Common myeloid progenitor, CD34-positive (primary cell): ENCODE results near the gene ZFYVE9.

Experiments used
- CTCF ChIA-PET: fragments of 350-600 bp; sonication (Branson Sonifier 250); formaldehyde crosslinking; loops from one replicate; lab custom pipeline; 2021; ENCODE audit warnings: antibody characterized with exemption; lab: Charles Lee
- POLR2A ChIA-PET: fragments of 350-600 bp; sonication (Branson Sonifier 250); formaldehyde crosslinking; loops from one replicate; lab custom pipeline; 2021; ENCODE audit warnings: antibody characterized with exemption; lab: Charles Lee
- DNase-seq, 3 donors: peaks; one replicate each; pipeline versions ENCODE4 v3.0.0 to v3.0.0-alpha.2; 2013
- H3K27ac ChIP-seq, 2 experiments: 1 replicate in 1 of 2; 2 replicates in 1 of 2; pipeline ENCODE4 v1.7.0; 2013; ENCODE audit warnings: inconsistent platforms in 2 of 2, low read length in 2 of 2, mild to moderate bottlenecking in 2 of 2, low read depth in 1 of 2, moderate library complexity in 1 of 2; ENCODE audit not compliant: severe bottlenecking in 2 of 2, insufficient read depth in 1 of 2, poor library complexity in 1 of 2
- H3K27me3 ChIP-seq, 5 experiments: replicated peaks in 2 of 5; 1 replicate in 3 of 5; 2 replicates in 2 of 5; pipeline versions ENCODE4 v1.6.1 to v1.7.0; 2013; ENCODE audit warnings: low read length in 4 of 5, mild to moderate bottlenecking in 2 of 5, moderate library complexity in 2 of 5, inconsistent platforms in 1 of 5; ENCODE audit not compliant: insufficient read depth in 5 of 5, control insufficient read depth in 4 of 5
- H3K36me3 ChIP-seq, 4 experiments: 1 replicate in 2 of 4; 2 replicates in 2 of 4; pipeline versions ENCODE4 v1.6.1 to v1.7.0; 2013; ENCODE audit warnings: low read length in 3 of 4, control low read depth in 1 of 4, mild to moderate bottlenecking in 1 of 4; ENCODE audit not compliant: control insufficient read depth in 4 of 4, insufficient read depth in 4 of 4
- H3K4me1 ChIP-seq, 4 experiments: 1 replicate in 3 of 4; 2 replicates in 1 of 4; pipeline versions ENCODE4 v1.6.1 to v1.7.1; 2013; ENCODE audit warnings: low read length in 3 of 4, mild to moderate bottlenecking in 3 of 4, control low read depth in 1 of 4, inconsistent platforms in 1 of 4, moderate library complexity in 1 of 4; ENCODE audit not compliant: control insufficient read depth in 4 of 4, insufficient read depth in 4 of 4; ENCODE audit errors: control extremely low read depth in 1 of 4
- H3K4me3 ChIP-seq, 7 experiments: 1 replicate in 4 of 7; 2 replicates in 3 of 7; pipeline versions ENCODE4 v1.5.1 to v1.7.0; 2013; ENCODE audit warnings: mild to moderate bottlenecking in 7 of 7, low read length in 6 of 7, moderate library complexity in 6 of 7, inconsistent platforms in 2 of 7, low read depth in 2 of 7, control low read depth in 1 of 7; ENCODE audit not compliant: insufficient read depth in 4 of 7, control insufficient read depth in 1 of 7; ENCODE audit errors: extremely low read depth in 1 of 7
- H3K9me3 ChIP-seq, 5 experiments: 1 replicate in 4 of 5; 2 replicates in 1 of 5; pipeline versions ENCODE4 v1.6.1 to v1.7.1; 2013; ENCODE audit warnings: low read length in 4 of 5, mild to moderate bottlenecking in 2 of 5, inconsistent platforms in 1 of 5, low read depth in 1 of 5, moderate library complexity in 1 of 5; ENCODE audit not compliant: control insufficient read depth in 4 of 5, insufficient read depth in 2 of 5; ENCODE audit errors: control extremely low read depth in 1 of 5
- WGBS: methylation state at CpG from one replicate; pipeline ENCODE4 v1.1.5; 2013; ENCODE audit not compliant: insufficient coverage; 5-methylcytosine and 5-hydroxymethylcytosine counted together

The ZFYVE9 gene

GRCh38 chr1:52352690-52353089 lies 210.8 kb downstream of the ZFYVE9 start:
- no peaks in the 10 kb centered on the region for H3K27me3 ChIP-seq
- POLR2A ChIA-PET: no interaction called here
- DNase-seq: no peak
- WGBS: 85% methylated on average over 4 of the region's 7 CpGs
- H3K36me3 ChIP-seq: peaks cover 12 to 64% (median 48%) of the 10 kb centered on the region in 4 experiments
- no peaks in the 10 kb centered on the region for H3K9me3 ChIP-seq
- no peak overlapping the region for H3K4me3 ChIP-seq
- peaks cover 5 to 20% (median 14%) of the 10 kb centered on the region in 4 experiments for H3K4me1 ChIP-seq
- no peak overlapping the region for H3K27ac ChIP-seq
- CTCF ChIA-PET: no interaction called here

DNA sequence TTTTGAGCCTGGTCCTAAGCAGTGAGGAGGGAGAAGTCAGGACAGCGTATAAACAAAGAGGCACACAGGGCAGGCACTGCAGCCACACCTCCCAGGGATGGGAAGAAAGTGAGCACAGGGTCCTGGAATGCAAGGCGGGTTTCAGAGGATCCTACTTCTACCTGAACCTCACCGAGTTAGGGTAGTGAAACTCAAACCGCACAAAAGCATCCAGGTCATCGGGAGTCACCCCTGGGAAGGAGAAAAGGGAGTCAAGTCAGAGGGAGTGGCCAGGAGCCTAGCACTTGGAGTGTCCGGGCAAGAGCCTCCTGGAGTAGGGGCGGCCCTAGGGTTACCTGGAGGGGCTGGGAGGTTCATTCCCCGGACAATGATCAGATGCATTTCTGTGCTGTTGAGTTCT lies 213.5 kb downstream of the ZFYVE9 start:
- no peak for DNase-seq
- CTCF ChIA-PET: no interaction called here
- H3K36me3 ChIP-seq: peaks cover 29 to 89% (median 68%) of the 10 kb centered on the region in 4 experiments
- H3K4me3 ChIP-seq: no peak overlapping the region
- 98% methylated on average over 5 of the region's 8 CpGs for WGBS
- H3K4me1 ChIP-seq: no peaks in the 10 kb centered on the region
- no peaks in the 10 kb centered on the region for H3K27me3 ChIP-seq
- no peaks in the 10 kb centered on the region for H3K9me3 ChIP-seq
- POLR2A ChIA-PET: no interaction called here
- no peak overlapping the region for H3K27ac ChIP-seq

DNA sequence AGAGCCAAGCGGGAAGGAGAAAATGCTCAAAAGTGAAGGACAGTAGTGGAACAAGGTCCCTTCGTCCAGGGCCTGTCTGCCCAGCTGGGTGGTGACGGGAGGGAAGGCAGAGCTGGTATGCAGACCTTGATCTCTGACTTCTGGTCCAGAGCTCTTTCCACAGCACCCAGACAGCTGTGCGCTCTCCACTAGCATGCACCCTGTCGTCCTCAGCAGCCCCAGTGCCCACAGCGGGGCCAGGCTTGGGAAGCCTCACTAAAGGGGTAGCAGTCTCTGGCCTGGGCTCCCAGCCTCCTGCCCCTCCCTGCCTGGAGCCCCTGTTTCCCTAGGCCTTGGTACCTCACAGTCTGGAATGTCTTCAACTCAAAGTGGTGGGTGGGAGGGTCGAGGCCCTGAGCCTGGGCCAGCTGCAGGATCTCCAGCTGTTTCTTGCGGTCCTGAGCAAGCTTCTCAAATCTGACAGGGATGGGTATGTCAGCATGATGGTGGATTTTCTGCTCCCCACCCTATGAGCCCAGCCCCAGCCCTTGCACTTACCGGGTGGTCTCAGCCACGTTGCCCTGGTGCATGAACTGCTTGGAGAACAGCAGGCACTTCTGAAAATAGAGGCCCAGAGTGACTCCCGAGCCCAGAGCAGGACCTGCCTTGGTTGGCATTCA lies 214.1 kb downstream of the ZFYVE9 start:
- Histone ChIP-seq H3K36me3 (peaks cover 31 to 92% (median 73%) of the 10 kb centered on the region in 4 experiments), H3K4me3 (no peak overlapping the region), H3K4me1 (no peaks in the 10 kb centered on the region), H3K9me3 (no peaks in the 10 kb centered on the region), H3K27me3 (no peaks in the 10 kb centered on the region), H3K27ac (no peak overlapping the region)
- ChIA-PET POLR2A (no interaction called here), CTCF (no interaction called here)
- WGBS: 97% methylated on average over 9 of the region's 11 CpGs
- no peak for DNase-seq

DNA sequence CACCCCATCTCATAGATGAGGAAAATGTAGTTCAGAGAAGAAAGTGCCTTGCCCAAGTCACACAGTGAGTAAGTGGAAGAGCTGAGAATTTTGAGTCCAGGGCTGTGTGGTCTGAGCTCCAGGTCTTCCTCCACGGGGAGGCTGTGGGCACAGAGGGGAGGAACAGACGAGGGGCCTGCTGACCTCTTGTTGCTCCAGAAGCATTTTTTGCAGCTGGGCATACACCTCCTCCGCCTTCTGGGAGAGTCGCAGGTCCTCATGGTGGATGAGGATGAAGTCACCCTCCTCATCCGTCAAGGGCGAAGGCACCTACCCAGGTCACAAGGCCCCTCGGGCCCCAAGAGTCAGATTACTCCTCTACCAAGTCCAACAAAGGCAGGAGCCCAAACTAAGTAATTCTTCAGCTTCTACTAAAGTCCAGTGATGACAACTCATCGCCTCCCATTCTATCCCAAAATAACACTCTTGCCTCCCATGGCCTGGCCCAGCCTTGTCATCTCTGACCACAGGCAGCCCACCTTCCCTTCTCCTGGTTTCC lies 215.0 kb downstream of the ZFYVE9 start:
- Histone ChIP-seq H3K27ac (no peak overlapping the region), H3K4me1 (no peaks in the 10 kb centered on the region), H3K27me3 (no peaks in the 10 kb centered on the region), H3K9me3 (no peaks in the 10 kb centered on the region), H3K36me3 (peaks cover 33 to 98% (median 80%) of the 10 kb centered on the region in 4 experiments), H3K4me3 (no peak overlapping the region)
- CTCF ChIA-PET: no interaction called here
- 98% methylated on average over 7 of the region's 8 CpGs for WGBS
- no peak for DNase-seq
- POLR2A ChIA-PET: no interaction called here

- Histone ChIP-seq H3K27me3 (no peaks in the 10 kb centered on the region), H3K27ac (no peak overlapping the region), H3K9me3 (no peaks in the 10 kb centered on the region), H3K36me3 (peaks cover 33 to 100% (median 84%) of the 10 kb centered on the region in 4 experiments), H3K4me3 (no peak overlapping the region), H3K4me1 (no peaks in the 10 kb centered on the region)
- CTCF ChIA-PET: no interaction called here
- 98% methylated on average over 8 of the region's 9 CpGs for WGBS
- DNase-seq: no peak
- POLR2A ChIA-PET: no interaction called here
Measured at GRCh38 chr1:52357397-52357796, 215.5 kb downstream of the ZFYVE9 start.

- ChIA-PET POLR2A (no interaction called here), CTCF (interaction anchor here (1.5 to 2.4 kb wide), 2 partner anchors 8 to 10 kb away, joined by 3 to 6 read pairs; no protein-coding TSS in a partner anchor)
- Histone ChIP-seq H3K36me3 (peaks cover 31 to 93% (median 78%) of the 10 kb centered on the region in 4 experiments), H3K4me1 (no peaks in the 10 kb centered on the region), H3K4me3 (no peak overlapping the region), H3K9me3 (no peaks in the 10 kb centered on the region), H3K27ac (no peak overlapping the region), H3K27me3 (no peaks in the 10 kb centered on the region)
- WGBS: 98% methylated on average over 9 of the region's 18 CpGs
- DNase-seq: no peak
Measured at GRCh38 chr1:52358851-52359497, 217.1 kb downstream of the ZFYVE9 start.
